Activated T-cell treated with anti-CD3 and anti-CD28 coated beads for 1 hour (primary cell): ENCODE data around the gene SPECC1.
"Not testable (repeated sequence)": the region's sequence is repeated elsewhere in the genome, so short reads cannot be mapped to it uniquely, and the experiment has no call there.

Experiments
- DNase-seq: peaks from one replicate; pipeline ENCODE4 v3.0.0-alpha.2; 2020; ENCODE audit warnings: low read depth

SPECC1 gene

GRCh38 chr17:20071824-20072691, 62.9 kb downstream of the SPECC1 start:
- no peak for DNase-seq

DNA sequence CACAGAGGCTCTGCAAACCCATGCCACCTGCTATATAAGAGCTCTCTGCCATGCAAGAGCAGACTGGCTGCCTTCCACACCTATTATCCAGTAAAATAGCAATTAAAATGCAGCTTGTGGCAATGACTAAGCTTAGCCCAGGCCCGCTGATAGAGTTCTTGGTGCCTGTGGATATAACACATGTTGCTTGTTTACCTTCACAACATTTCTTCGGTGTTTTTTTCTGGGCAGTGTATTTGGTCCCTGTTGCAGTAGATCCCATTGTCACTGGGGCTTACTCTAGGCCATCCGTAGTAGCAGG, 63.5 kb downstream of the SPECC1 start:
- DNase-seq = no peak

GRCh38 chr17:20073055-20073979, 64.2 kb downstream of the SPECC1 start:
- peak; percentile 25 for DNase-seq

DNA sequence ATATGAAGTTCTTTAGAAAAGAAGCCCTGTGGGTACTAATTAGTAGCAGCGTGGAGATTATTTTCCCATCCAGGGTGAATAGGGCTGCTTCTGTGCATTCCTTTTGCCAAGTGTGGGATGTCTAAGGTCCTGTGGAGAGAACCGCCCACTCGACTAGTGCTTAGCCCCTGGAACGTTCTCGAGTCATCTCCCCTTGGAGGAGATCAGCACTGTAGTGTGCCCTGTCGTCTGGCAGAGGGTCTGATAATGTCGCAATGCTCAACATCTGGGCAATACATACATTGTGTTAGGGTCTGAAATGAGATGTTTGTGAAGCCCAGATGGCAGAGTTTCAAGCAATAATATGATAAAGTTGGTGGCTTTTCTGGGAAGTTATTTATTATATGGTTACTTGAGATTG, 64.8 kb downstream of the SPECC1 start:
- no peak for DNase-seq

DNA sequence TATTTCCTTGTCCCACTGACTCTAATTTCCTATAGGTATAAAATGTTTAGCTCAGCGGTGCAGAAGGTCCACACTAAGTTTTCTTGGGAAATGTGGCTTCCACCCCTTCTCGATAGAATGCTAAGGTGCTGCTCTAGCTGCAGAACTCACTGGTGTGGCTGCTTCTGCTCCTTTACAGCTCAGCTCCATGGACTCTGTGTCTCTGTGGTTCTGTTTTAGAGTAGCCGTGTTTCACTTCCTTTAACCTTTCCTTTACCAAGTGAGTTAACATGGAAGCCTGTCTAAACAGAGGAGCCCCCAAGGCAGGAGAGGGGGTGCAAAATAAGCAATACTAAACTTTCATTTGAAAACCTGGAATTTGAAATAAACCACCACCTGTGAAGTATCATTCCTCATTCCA, 65.3 kb downstream of the SPECC1 start:
- no peak for DNase-seq

- DNase-seq = not testable (repeated sequence)
These were observed 67.0 kb downstream of the SPECC1 start for GRCh38 chr17:20076137-20076536.

DNA sequence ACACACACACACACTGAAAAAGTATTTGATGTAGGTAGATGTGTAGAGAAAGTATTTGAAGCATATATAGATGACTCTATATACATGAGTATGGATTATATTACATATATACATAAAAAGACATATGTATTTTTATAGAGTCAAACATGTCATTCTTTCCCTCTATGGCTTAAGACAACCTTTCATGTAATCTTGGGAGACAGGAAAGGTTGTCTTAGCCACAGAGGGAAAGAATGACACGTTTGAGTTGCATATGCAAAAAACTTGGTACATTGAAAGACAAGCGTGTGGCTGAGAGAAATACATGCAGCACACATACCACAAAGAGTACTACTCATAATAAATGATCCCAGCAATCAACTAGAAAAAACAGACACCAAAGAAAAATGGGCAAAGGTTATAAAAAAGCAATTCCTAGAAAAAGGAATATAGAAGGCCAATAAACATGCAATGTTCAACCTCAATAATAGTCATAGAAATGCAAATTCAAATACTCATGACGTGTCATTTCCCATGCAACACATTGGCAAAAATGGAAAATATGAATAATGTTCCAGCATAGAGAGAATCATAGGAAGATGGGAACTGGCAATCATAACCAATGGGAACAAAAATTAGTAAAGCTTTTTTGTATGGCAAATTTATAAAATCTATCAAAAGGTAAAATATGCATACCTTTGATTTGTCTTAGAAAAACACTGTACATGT, 69.0 kb downstream of the SPECC1 start:
- DNase-seq = no peak

DNA sequence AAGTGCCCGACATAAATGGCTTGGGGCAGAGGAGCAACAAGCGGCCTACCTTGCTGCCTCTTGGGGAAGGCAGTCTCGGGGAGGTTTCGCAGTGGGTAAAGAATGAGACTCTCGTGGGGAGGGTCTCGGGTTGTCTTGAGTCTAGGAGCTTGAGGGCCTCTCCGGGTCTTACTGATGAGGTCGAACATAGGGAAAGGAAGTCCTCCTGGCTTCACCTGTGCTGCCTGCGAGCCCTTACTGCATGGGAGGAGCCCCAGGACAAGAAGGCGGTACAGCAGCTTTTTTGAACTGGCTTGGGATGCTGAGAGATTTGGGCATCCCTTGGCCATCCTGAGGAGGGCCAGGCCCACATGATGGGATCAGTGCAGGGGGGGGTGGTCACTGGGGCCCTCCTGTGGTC, 71.4 kb downstream of the SPECC1 start:
- DNase-seq = no peak

- no peak for DNase-seq
These were observed 74.1 kb downstream of the SPECC1 start for GRCh38 chr17:20083156-20083859.

- no peak for DNase-seq
These were observed 75.6 kb downstream of the SPECC1 start for GRCh38 chr17:20084621-20085282.

- no peak for DNase-seq
These were observed 76.2 kb downstream of the SPECC1 start for GRCh38 chr17:20085283-20085845.

- no peak for DNase-seq
These were observed 77.4 kb downstream of the SPECC1 start for GRCh38 chr17:20086416-20087076.

GRCh38 chr17:20087538-20088250, 78.5 kb downstream of the SPECC1 start:
- DNase-seq = no peak

DNA sequence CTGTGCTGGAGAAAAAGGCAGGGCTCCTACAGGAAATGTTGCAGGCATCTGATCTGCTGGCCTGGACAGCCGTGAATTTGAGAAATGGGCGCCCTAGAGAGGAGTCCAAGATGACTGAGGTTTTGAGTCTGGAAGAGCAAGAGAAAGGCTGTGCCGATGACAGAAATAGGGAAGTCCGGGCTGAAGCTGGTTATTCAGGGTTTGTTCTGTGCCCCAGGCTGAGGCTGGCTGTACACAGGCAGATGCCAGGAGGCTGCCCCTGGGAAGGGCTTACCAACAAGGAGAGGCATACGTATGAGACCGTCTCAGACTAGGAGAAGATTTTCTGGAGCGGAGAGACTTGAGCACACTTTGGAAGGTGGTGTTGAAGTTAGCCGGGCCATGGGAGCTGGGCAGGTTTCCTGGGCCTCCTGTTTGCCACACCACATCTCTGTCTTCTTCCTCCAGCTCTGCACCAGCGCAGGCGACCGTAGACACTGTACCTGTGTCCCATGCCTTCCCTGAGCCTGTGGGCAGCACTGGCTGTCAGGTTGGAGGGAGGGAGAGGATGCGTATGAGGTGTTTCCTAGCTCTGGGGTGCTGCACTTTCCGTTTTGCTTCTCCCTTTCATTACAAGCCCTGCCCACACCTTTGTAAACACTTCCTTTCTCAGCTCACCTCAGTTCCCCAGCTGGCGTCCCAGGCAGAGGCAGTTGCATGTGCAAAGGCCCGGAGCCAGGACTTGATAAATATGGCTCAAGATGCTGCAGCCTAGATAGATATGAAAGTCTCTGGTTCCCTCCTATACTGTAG, 80.8 kb downstream of the SPECC1 start:
- DNase-seq = no peak

- no peak for DNase-seq
These were observed 82.2 kb downstream of the SPECC1 start for GRCh38 chr17:20091174-20092029.

- no peak for DNase-seq
These were observed 83.2 kb downstream of the SPECC1 start for GRCh38 chr17:20092261-20092867.

DNA sequence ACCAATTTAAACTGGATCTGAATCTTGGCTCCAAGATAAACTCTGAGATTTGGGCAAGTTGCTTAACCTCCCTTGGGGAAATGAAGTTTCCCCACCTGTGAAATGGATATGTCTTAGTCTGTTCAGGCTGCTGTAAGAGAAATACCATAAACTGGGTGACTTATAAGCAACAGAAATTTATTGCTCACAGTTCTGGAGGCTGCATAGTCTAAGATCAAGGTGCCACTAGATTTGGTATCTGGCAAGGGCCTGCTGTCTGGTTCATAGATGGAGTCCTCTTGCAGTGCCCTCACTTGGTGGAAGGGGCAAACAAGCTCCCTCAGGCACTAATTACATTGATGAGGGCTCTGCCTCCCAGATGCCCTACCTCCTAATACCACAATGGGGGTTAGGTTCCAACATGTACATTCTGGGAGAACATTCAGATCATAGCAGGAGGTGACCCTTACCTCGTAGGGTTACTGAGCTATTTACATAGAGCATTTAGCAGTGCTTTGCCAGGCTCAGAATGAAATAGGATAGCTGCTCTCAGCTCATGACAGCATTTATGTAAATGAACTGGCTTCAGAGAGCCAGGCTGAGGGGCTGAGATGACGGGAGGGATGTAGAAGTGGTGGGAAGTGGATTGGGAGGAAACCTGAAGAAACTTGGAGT, 83.9 kb downstream of the SPECC1 start:
- DNase-seq = no peak
